H7 (cell line): ENCODE measurements around the gene HOXB9. TPM values are rescaled to one million over a fixed set of nuclear protein-coding genes. Genes with fewer than 3 reads are reported as not detected.

Experiments
- DNase-seq: peaks from one replicate; pipeline ENCODE4 v3.0.0; 2012
- H3K27me3 ChIP-seq: 2 replicates; pipeline ENCODE4 v1.6.0; 2011; ENCODE audit warnings: mild to moderate bottlenecking, low read length; ENCODE audit not compliant: control insufficient read depth, insufficient read depth
- H3K36me3 ChIP-seq: replicated peaks from 2 replicates; pipeline ENCODE4 v1.5.1; 2011; ENCODE audit warnings: low read length; ENCODE audit not compliant: control insufficient read depth, insufficient read depth
- H3K4me3 ChIP-seq: 2 replicates; pipeline ENCODE4 v1.5.1; 2011; ENCODE audit warnings: low read depth, mild to moderate bottlenecking, control low read depth, low read length, moderate library complexity; ENCODE audit not compliant: insufficient read depth
- total RNA-seq: library from RNA; depleted of rRNA; stranded (reverse); fragments of >200 nt; shearing (Covaris generic); gene quantifications from 2 replicates; pipeline ENCODE4 v1.2.3, GENCODE V29; 2014

Gene HOXB9
- total RNA-seq, 1 experiment from 2014 or later = not detected

DNA sequence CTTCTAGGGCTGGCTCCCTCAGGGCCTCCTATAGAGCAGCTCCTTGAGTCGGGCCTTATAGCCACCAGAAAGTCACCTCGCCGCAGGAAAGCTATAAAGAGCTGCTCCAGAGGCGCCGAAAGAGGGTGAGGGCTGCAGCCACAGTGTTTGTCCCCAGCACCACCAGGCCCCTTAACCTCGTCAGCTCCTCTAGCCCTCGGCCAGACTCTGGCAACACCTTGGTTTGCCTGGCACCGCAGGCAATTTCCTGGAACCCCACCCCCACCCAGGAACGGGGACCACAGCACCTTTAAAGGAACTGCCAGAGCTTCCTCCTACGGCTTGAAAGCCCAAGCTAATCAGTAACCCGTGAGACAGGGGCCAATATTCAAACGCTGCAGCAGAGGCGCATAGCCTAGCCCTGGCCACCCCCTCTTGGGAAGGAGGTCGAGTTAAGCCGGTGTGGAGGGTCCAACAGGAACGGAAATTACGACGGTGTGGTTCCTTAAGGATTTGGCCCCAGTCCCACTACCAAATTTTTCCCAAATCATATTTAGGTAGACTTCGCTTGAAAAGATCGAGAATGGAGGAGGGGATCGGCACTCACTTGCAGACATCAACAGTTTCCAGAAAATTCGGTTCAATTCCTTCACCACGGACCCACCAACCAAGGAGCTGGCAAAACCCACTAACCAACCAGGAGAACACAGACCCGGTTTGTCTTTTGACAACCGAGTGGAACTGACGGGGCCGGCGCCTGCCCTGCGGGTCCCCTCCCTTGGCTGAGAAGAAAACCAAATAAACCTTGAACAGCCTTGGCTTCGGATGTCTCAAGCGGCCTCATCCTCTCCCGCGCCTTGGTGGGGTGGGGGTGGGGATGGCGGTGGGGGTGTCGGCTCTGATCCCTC, 24.4 kb downstream of the HOXB9 start:
- DNase-seq = no peak
- H3K27me3 ChIP-seq = peaks cover 100% of the 10 kb centered on the region
- no peak overlapping the region for H3K4me3 ChIP-seq
- no peaks in the 10 kb centered on the region for H3K36me3 ChIP-seq

DNA sequence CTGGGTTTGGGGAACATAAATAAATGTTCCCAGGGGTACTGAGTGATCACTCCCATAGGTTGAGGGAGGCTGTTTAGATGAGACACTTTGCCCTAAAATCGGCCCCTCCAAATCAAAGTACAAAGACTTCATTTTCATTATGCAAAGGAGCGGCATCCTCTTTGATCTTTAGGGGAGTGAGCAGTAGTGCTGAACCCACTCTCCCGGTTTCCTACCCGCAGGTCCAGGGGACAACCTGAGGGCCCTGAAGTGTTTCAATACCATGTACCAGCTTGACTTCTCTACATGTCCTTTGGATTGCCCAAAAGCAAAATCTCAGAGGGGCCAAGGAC, 25.0 kb downstream of the HOXB9 start:
- H3K4me3 ChIP-seq = no peak overlapping the region
- H3K36me3 ChIP-seq = no peaks in the 10 kb centered on the region
- DNase-seq = no peak
- peaks cover 100% of the 10 kb centered on the region for H3K27me3 ChIP-seq

DNA sequence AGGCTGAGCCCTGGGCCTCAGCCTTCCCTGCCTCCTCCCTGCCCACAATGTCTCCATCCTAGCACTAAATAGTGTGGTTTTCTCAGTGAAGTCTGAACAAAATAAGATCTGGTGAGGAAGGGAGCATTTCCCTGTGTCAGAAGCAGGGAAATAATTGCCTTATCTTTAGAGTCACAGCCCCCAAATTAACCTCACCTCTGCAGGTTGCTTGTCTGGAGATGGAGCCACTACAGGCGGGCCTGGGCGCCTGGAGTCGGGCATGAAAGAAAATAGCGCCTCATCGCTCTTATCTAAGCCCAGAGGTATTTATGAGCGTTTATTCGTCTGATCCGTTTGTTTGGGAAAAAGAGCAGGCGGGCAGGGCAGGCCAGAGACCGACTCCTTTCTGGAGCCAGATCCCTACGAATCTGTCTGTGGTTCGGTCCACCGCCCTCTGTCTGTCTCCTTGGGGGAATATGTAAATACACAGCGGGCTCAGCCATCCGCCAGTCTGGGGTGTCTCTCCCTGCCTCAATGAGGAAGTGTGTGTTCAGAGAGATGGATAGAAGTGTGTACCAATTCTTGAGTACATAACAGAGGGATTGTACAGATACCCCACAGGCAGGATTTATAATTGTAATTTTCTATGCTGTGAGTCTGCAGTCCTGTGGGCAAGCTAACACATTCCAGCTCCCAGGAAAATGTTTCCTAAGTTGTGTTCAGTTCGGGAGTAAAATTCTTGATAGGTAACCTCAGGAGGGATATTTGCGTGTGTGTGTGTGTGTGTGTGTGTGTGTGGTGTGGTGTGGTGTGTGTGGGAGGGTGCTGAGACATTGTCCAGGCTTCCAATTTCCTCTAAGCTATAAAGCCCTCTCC, 25.7 kb downstream of the HOXB9 start:
- no peaks in the 10 kb centered on the region for H3K36me3 ChIP-seq
- no peak overlapping the region for H3K4me3 ChIP-seq
- DNase-seq = no peak
- peaks cover 100% of the 10 kb centered on the region for H3K27me3 ChIP-seq

DNA sequence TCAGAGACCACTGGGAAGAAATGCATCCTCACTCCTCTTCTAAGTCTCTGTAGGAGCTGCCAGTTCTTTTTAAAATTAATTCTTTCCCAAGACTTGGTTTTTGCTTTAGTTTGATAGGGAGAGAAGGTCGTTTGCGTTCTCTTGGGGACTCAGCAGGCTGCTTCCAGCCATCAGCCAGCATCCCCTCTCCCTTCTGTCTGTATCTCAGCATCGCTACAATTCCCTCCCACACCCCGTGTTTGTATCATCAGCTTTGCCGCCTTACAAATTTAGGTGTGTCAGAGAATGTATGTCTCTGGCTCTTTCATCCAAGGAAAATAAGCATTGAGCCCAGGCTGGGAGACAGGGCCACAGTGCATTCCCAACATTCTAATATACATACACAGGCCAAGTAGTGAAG, 26.8 kb downstream of the HOXB9 start:
- DNase-seq = no peak
- H3K36me3 ChIP-seq = no peaks in the 10 kb centered on the region
- no peak overlapping the region for H3K4me3 ChIP-seq
- peaks cover 100% of the 10 kb centered on the region for H3K27me3 ChIP-seq

GRCh38 chr17:48598736-48599135, 27.4 kb downstream of the HOXB9 start:
- no peak overlapping the region for H3K4me3 ChIP-seq
- H3K27me3 ChIP-seq = peaks cover 99% of the 10 kb centered on the region
- DNase-seq = peak; percentile 32
- H3K36me3 ChIP-seq = no peaks in the 10 kb centered on the region

DNA sequence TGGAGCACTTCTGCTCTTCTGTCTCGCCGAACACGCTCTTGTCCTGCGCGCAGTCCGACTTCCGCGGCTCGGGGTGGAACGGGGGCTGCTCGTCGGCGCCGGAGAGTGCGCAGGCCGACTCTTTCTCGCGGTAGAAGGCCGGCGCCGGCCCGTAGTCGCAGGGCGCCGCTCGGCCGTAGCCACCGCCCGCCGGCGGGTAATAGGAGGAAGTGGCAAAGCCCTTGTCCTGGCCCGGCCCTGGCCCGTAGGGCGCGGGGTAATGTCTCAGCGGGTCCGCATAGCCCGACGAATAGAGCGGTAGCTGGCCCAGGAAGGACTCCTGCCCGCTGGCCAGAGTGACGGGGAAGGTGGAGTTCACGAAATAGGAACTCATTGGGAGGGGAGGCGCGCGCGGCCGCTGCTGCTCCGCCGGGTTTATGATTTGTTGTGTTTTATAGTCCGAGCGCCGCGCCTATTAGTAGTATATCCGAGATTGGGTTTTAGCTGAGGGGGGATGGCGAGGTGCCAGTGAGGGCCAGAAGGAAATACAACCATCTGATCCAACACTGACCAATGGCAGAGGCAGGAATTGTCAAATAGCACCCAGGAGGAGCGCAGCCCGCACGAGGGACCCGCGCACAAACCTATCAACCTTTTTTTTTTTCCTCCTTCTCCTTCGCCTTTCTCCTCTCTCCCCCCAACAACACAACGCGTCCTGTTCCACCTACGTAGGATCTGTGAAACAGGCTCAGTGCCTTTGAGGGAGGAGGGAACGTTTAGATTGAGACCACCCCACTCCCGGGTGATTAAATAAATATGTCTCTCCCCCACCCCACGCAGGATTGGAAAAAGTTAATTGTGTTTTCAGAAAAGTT, 28.2 kb downstream of the HOXB9 start:
- no peaks in the 10 kb centered on the region for H3K36me3 ChIP-seq
- DNase-seq = peak; percentile 84
- peaks cover 99% of the 10 kb centered on the region for H3K27me3 ChIP-seq
- H3K4me3 ChIP-seq = no peak overlapping the region

GRCh38 chr17:48597528-48597777, 28.7 kb downstream of the HOXB9 start:
- H3K4me3 ChIP-seq = no peak overlapping the region
- peaks cover 99% of the 10 kb centered on the region for H3K27me3 ChIP-seq
- DNase-seq = no peak
- H3K36me3 ChIP-seq = no peaks in the 10 kb centered on the region

GRCh38 chr17:48596735-48597527, 29.2 kb downstream of the HOXB9 start:
- H3K36me3 ChIP-seq = no peaks in the 10 kb centered on the region
- peaks cover 99% of the 10 kb centered on the region for H3K27me3 ChIP-seq
- peak; percentile 70 for DNase-seq
- H3K4me3 ChIP-seq = no peak overlapping the region

DNA sequence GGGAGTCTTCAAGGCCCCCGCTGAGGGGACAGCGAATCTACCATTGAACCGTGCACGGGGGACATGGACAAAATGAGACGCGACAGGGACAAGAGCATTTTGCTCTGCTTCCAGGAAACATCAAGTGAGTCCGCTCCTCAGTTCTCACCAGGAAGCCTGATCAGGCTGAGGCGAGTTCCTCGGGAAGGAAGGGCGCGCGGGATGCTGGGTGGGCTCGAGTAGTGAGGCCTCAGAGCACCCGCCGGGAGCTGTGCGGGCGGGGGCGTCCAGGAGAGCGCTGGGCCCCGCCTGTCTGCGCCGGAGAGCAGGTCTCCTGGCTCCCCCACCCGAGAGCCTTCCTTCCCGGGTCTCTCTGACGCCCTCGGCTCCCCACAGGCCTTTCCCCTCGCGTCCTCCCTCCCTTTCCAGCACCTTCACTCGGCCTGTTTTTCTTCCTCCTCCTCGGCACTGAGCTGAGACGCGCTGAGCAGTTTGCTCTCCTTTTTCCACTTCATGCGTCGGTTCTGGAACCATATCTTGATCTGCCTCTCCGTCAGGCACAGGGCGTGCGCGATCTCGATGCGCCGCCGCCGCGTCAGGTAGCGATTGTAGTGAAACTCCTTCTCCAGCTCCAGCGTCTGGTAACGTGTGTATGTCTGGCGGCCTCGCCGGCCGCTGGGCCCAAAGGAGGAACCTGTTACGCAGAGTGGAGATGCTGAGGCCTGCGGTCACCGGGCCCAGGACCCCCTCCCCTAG, 30.0 kb downstream of the HOXB9 start:
- peaks cover 99% of the 10 kb centered on the region for H3K27me3 ChIP-seq
- H3K4me3 ChIP-seq = no peak overlapping the region
- H3K36me3 ChIP-seq = no peaks in the 10 kb centered on the region
- DNase-seq = peak; percentile 69

DNA sequence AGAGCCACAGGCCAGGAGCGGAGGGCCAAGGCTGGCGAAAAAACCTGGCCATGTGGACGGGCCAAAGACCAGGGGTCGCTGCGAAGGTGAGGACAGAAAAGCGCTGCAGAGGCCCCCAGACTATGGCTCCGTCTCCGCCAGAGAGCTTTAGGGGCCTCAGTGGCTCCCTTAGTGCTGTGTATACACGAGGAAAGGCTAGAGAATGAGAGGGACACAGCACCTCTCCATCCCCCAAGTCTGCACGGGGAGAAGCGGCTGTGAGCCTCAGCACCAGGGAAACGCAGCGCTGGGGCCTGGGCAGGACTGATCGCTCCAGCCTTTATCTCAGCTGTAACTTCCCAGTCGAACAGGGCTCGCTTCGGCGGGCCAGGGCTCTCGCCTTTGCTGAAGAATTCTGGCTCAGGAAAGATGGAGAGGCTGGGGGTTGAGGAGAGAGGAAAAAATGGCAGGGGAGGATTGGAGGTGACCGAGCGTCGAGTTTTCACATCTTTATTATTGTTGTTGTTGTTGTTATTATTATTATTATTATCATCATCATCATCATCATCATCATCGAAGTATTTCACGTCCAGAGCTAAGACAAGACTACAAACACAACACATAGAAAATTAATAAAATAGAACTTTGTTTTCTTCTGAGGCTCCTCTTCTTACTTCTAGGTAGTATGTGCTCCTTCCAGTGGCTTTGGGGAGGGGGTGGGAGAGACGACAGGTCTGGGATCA, 30.7 kb downstream of the HOXB9 start:
- H3K4me3 ChIP-seq = no peak overlapping the region
- no peaks in the 10 kb centered on the region for H3K36me3 ChIP-seq
- peak; percentile 66 for DNase-seq
- H3K27me3 ChIP-seq = peaks cover 99% of the 10 kb centered on the region

DNA sequence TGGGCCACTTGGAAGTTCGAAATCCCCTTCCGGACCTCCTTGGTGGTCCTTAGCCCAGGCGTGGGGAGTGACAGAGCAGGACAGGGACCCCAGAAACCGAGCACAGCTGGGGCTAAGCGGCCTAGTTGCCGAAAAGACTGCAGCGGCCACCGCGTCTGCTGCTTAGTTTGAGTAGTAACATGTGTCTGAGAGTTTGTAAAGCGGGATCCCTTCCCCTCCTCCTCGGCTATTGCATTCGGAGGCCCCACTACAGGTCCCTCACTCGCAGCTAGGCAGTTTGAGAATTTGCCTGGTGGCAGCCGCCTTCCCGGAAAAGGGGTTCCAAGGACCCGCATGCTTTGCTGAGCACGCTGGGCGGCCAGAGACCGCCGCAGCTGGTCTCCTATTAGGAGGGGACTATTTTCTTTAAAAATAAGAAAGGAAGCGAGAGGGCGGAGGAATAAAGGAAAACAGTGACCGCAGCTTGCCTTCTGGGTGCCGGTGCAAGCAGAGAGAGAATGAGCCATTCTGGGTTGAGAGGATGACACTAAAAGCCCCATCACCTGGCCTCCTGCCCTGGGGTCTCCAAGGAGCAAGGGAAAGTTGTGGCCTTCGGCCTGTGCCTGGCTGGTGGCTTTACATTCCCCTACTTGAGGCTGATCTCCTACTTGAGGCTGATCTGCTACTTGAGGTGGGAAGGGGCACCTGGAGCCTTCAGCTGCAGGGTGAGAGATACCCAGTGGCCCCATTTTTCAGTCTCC, 31.4 kb downstream of the HOXB9 start:
- no peak overlapping the region for H3K4me3 ChIP-seq
- peak; percentile 70 for DNase-seq

GRCh38 chr17:48593840-48594537, 32.2 kb downstream of the HOXB9 start:
- peaks cover 99% of the 10 kb centered on the region for H3K27me3 ChIP-seq

More for the DNA sequence above, 31.4 kb downstream of the HOXB9 start:
- no peaks in the 10 kb centered on the region for H3K36me3 ChIP-seq
- H3K27me3 ChIP-seq = peaks cover 99% of the 10 kb centered on the region

More at GRCh38 chr17:48593840-48594537, 32.2 kb downstream of the HOXB9 start:
- H3K36me3 ChIP-seq = no peaks in the 10 kb centered on the region
- DNase-seq = peak; percentile 98
- H3K4me3 ChIP-seq = no peak overlapping the region
